GM23338 (cell line): ENCODE data around the gene TCF12.

Experiments used
- CREB1 ChIP-seq: fragments of 250-450 bp; sonication (Bioruptor Pico); IDR thresholded peaks from 2 replicates; pipeline ENCODE4 v1.5.0; 2020; ENCODE audit warnings: low read depth, mild to moderate bottlenecking, moderate library complexity
- CTCF ChIP-seq, 2 experiments: fragments of 200-600 bp in 1 of 2; sonication (generic) in 1 of 2; conservative IDR thresholded peaks; 2 replicates each; pipeline versions ENCODE4 v1.5.1 to v1.6.1; 2016 to 2017; ENCODE audit warnings: antibody characterized with exemption in 2 of 2, low read depth in 2 of 2, mild to moderate bottlenecking in 2 of 2, moderate library complexity in 1 of 2
- EZH2 ChIP-seq: fragments of 200-600 bp; sonication (generic); IDR thresholded peaks from one replicate; pipeline ENCODE4 v1.8.0; 2017; ENCODE audit warnings: antibody characterized with exemption, mild to moderate bottlenecking, low read depth; ENCODE audit not compliant: unreplicated experiment
- EZH2phosphoT487 ChIP-seq: fragments of 200-600 bp; sonication (generic); IDR thresholded peaks from one replicate; pipeline ENCODE4 v1.8.1; 2018; ENCODE audit warnings: antibody characterized with exemption; ENCODE audit not compliant: unreplicated experiment
- JUNB ChIP-seq: IDR thresholded peaks from one replicate; pipeline ENCODE4 v1.6.1; 2016; ENCODE audit warnings: antibody characterized with exemption; ENCODE audit not compliant: unreplicated experiment
- POLR2AphosphoS5 ChIP-seq: IDR thresholded peaks from 2 replicates; pipeline ENCODE4 v1.6.1; 2016; ENCODE audit warnings: antibody characterized with exemption, low read depth
- REST ChIP-seq: IDR thresholded peaks from one replicate; pipeline ENCODE4 v1.6.1; 2018; ENCODE audit warnings: antibody characterized with exemption; ENCODE audit not compliant: unreplicated experiment
- ZNF331 ChIP-seq: fragments of 250-450 bp; sonication (Bioruptor Pico); IDR thresholded peaks from 2 replicates; pipeline ENCODE4 v1.5.0; 2020; ENCODE audit warnings: low read depth, mild to moderate bottlenecking, moderate library complexity

GRCh38 chr15:56913670-56914069, 4.8 kb upstream of the TCF12 start:
- TF ChIP-seq REST = no peak
- TF ChIP-seq EZH2 = no peak
- no peak for TF ChIP-seq CTCF (conservative IDR thresholded peaks at IDR 0.05; ENCODE audit: low read depth in 2 of 2)
- no peak for TF ChIP-seq POLR2AphosphoS5
- no peak for TF ChIP-seq JUNB
- TF ChIP-seq EZH2phosphoT487 = no peak
- no peak for TF ChIP-seq CREB1
- no peak for TF ChIP-seq ZNF331 (CRISPR knock-in tag)
